Nasal cavity respiratory epithelium epithelial cell of viscerocranial mucosa (primary cell): ENCODE data around the gene EOMES. TPM values are rescaled to one million over a fixed set of nuclear protein-coding genes. Genes with fewer than 3 reads are reported as not detected.

ENCODE experiments used
- total RNA-seq: library from RNA; depleted of rRNA; stranded (reverse); fragments of >200 nt; gene quantifications from 2 replicates; pipeline ENCODE4 v1.2.3, GENCODE V29; 2014

EOMES gene
- 0.34 TPM in 1 of 2 replicates, not detected in the other for total RNA-seq

GRCh38 chr3:27721717-27722564 lies at the start of gene EOMES:
Gene EOMES, minus strand, starts transcription at chr3:27722323. Its CDS starts 29 bp downstream, at chr3:27722294.

Other genes starting within 250 kb of the EOMES start
- gene SLC4A7, start 237.9 kb downstream of the EOMES start, total RNA-seq, result 114 and 150 TPM in 2 replicates